BE2C (cell line): ENCODE data around the gene LETM1.

Source experiments
- DNase-seq: peaks from one replicate; pipeline ENCODE4 v3.0.0-alpha.2; 2020
- H3K27me3 ChIP-seq: fragments of 250-450 bp; sonication (Bioruptor Pico); 2 replicates; pipeline ENCODE4 v1.5.1; 2020; ENCODE audit warnings: mild to moderate bottlenecking
- H3K36me3 ChIP-seq: fragments of 250-450 bp; sonication (Bioruptor Pico); 2 replicates; pipeline ENCODE4 v1.5.1; 2020; ENCODE audit warnings: mild to moderate bottlenecking
- H3K4me1 ChIP-seq: fragments of 250-450 bp; sonication (Bioruptor Pico); 2 replicates; pipeline ENCODE4 v1.5.1; 2020
- H3K4me3 ChIP-seq: 2 replicates; pipeline ENCODE4 v1.5.1; 2011; ENCODE audit warnings: low read depth, low read length
- H3K9me3 ChIP-seq: fragments of 250-450 bp; sonication (Bioruptor Pico); 2 replicates; pipeline ENCODE4 v1.5.1; 2020
- CTCF ChIP-seq: IDR thresholded peaks from 2 replicates; pipeline ENCODE4 v1.5.1; 2012; ENCODE audit warnings: mild to moderate bottlenecking, low read depth, low read length

LETM1 gene

GRCh38 chr4:1799387-1800375 lies 56.3 kb downstream of the LETM1 start:
- Histone ChIP-seq H3K36me3 (no peaks in the 10 kb centered on the region), H3K9me3 (no peaks in the 10 kb centered on the region), H3K27me3 (peaks cover 32% of the 10 kb centered on the region), H3K4me3 (no peak overlapping the region), H3K4me1 (no peaks in the 10 kb centered on the region)
- DNase-seq: no peak
- no peak for TF ChIP-seq CTCF

- no peaks in the 10 kb centered on the region for H3K36me3 ChIP-seq
Measured at GRCh38 chr4:1798580-1799386, 57.2 kb downstream of the LETM1 start.

GRCh38 chr4:1797861-1798579 lies 57.9 kb downstream of the LETM1 start:
- H3K27me3 ChIP-seq: peaks cover 43% of the 10 kb centered on the region
- no peaks in the 10 kb centered on the region for H3K9me3 ChIP-seq
- TF ChIP-seq CTCF: no peak
- DNase-seq: no peak
- H3K36me3 ChIP-seq: no peaks in the 10 kb centered on the region
- no peaks in the 10 kb centered on the region for H3K4me1 ChIP-seq
- H3K4me3 ChIP-seq: no peak overlapping the region

More at GRCh38 chr4:1798580-1799386, 57.2 kb downstream of the LETM1 start:
- no peaks in the 10 kb centered on the region for H3K9me3 ChIP-seq
- no peak for DNase-seq
- H3K27me3 ChIP-seq: peaks cover 41% of the 10 kb centered on the region
- no peaks in the 10 kb centered on the region for H3K4me1 ChIP-seq
- H3K4me3 ChIP-seq: no peak overlapping the region
- no peak for TF ChIP-seq CTCF

- H3K4me3 ChIP-seq: no peak overlapping the region
- DNase-seq: no peak
- H3K27me3 ChIP-seq: peaks cover 40% of the 10 kb centered on the region
- no peaks in the 10 kb centered on the region for H3K4me1 ChIP-seq
- TF ChIP-seq CTCF: no peak
- H3K9me3 ChIP-seq: no peaks in the 10 kb centered on the region
- no peaks in the 10 kb centered on the region for H3K36me3 ChIP-seq
Measured at GRCh38 chr4:1797298-1797860, 58.6 kb downstream of the LETM1 start.

- no peaks in the 10 kb centered on the region for H3K4me1 ChIP-seq
- peaks cover 40% of the 10 kb centered on the region for H3K27me3 ChIP-seq
- H3K4me3 ChIP-seq: no peak overlapping the region
- H3K9me3 ChIP-seq: no peaks in the 10 kb centered on the region
- no peaks in the 10 kb centered on the region for H3K36me3 ChIP-seq
- DNase-seq: no peak
- no peak for TF ChIP-seq CTCF
Measured at GRCh38 chr4:1796486-1797204, 59.3 kb downstream of the LETM1 start.
